ENCODE measurements around the gene MATN3.

MATN3 gene

GRCh38 chr2:20037660-20038059 is 25.2 kb upstream of the MATN3 start:
- no peak for DNase-seq (ENCODE audit: low read depth in 2 of 2, low spot score in 1 of 2)

GRCh38 chr2:20035955-20036666 is 23.6 kb upstream of the MATN3 start:
- DNase-seq (ENCODE audit: low read depth in 2 of 2, low spot score in 1 of 2), result no peak

GRCh38 chr2:20034821-20035220 is 22.4 kb upstream of the MATN3 start:
- no peak for DNase-seq (ENCODE audit: low read depth in 2 of 2, low spot score in 1 of 2)

GRCh38 chr2:20034218-20034617 is 21.8 kb upstream of the MATN3 start:
- DNase-seq (ENCODE audit: low read depth in 2 of 2, low spot score in 1 of 2), result no peak

- no peak for DNase-seq (ENCODE audit: low read depth in 2 of 2, low spot score in 1 of 2)
Measured at GRCh38 chr2:20033322-20033721, 20.9 kb upstream of the MATN3 start.

- DNase-seq (ENCODE audit: low read depth in 2 of 2, low spot score in 1 of 2), result no peak
Measured at GRCh38 chr2:20030224-20030623, 17.8 kb upstream of the MATN3 start.

GRCh38 chr2:20027705-20028434 is 15.4 kb upstream of the MATN3 start:
- DNase-seq (ENCODE audit: low read depth in 2 of 2, low spot score in 1 of 2), result no peak

- no peak for DNase-seq (ENCODE audit: low read depth in 2 of 2, low spot score in 1 of 2)
Measured at GRCh38 chr2:20027260-20027677, 14.8 kb upstream of the MATN3 start.

GRCh38 chr2:20025065-20025786 is 12.8 kb upstream of the MATN3 start:
- DNase-seq (ENCODE audit: low read depth in 2 of 2, low spot score in 1 of 2), result no peak

- DNase-seq (ENCODE audit: low read depth in 2 of 2, low spot score in 1 of 2), result no peak
Measured at GRCh38 chr2:20023688-20024087, 11.2 kb upstream of the MATN3 start.

- no peak for DNase-seq (ENCODE audit: low read depth in 2 of 2, low spot score in 1 of 2)
Measured at GRCh38 chr2:20021405-20022009, 9.0 kb upstream of the MATN3 start.

- DNase-seq (ENCODE audit: low read depth in 2 of 2, low spot score in 1 of 2), result no peak
Measured at GRCh38 chr2:20019747-20020146, 7.3 kb upstream of the MATN3 start.

GRCh38 chr2:20018601-20019152 is 6.2 kb upstream of the MATN3 start:
- DNase-seq (ENCODE audit: low read depth in 2 of 2, low spot score in 1 of 2), result no peak

- no peak for DNase-seq (ENCODE audit: low read depth in 2 of 2, low spot score in 1 of 2)
Measured at GRCh38 chr2:20016346-20016745, 3.9 kb upstream of the MATN3 start.

- DNase-seq (ENCODE audit: low read depth in 2 of 2, low spot score in 1 of 2), result no peak
Measured at GRCh38 chr2:20015482-20016083, 3.1 kb upstream of the MATN3 start.

GRCh38 chr2:20013126-20013849 is 820 bp upstream of the MATN3 start:
- no peak for DNase-seq (ENCODE audit: low read depth in 2 of 2, low spot score in 1 of 2)

- DNase-seq (ENCODE audit: low read depth in 2 of 2, low spot score in 1 of 2), result no peak
Measured at GRCh38 chr2:20012032-20012281, 511 bp downstream of the MATN3 start.

GRCh38 chr2:20011276-20012031 is 1.0 kb downstream of the MATN3 start:
- no peak for DNase-seq (ENCODE audit: low read depth in 2 of 2, low spot score in 1 of 2)

- DNase-seq (ENCODE audit: low read depth in 2 of 2, low spot score in 1 of 2), result no peak
Measured at GRCh38 chr2:20008703-20009102, 3.8 kb downstream of the MATN3 start.

Data from stimulated activated CD8-positive, alpha-beta memory T cell treated with anti-CD3 and anti-CD28 coated beads, Interleukin-4, amount 100 ng/mL, for 1 hour (primary cell).